ENCODE results near the gene DDX52.
"Not testable (repeated sequence)": the region's sequence is repeated elsewhere in the genome, so short reads cannot be mapped to it uniquely, and the experiment has no call there.

Gene DDX52, protein sequence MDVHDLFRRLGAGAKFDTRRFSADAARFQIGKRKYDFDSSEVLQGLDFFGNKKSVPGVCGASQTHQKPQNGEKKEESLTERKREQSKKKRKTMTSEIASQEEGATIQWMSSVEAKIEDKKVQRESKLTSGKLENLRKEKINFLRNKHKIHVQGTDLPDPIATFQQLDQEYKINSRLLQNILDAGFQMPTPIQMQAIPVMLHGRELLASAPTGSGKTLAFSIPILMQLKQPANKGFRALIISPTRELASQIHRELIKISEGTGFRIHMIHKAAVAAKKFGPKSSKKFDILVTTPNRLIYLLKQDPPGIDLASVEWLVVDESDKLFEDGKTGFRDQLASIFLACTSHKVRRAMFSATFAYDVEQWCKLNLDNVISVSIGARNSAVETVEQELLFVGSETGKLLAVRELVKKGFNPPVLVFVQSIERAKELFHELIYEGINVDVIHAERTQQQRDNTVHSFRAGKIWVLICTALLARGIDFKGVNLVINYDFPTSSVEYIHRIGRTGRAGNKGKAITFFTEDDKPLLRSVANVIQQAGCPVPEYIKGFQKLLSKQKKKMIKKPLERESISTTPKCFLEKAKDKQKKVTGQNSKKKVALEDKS

DNA sequence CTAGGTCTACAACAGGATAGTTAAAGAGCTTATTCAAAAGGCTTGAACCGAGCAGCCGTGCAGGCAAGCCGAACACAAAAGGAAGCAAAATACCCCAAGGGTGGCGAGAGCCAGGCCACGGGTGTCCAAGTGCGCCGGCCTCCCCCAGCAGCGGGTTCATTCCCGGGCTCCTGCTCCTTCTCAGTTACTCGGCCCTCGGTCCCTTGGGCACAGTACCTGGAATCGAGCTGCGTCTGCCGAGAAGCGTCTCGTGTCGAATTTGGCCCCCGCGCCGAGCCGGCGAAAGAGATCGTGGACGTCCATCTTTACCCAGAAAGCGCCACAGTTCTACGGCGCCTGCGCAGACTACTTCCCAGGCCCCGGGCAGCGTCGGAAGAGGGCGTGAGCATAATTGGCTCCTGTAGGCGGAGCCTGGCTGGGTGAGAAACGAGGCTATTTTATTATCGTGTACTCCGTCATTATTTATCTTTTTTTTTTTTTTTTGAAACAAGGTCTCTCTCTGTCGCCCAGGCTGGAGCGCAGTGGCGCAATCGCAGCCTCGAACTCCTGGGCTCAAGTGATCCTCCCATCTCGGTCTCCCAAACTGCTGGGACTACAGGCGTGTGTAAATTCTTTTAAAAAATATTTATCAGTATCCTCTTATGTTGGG, at the start of gene DDX52:
TSS of gene DDX52 (minus strand) at position 329 of the 649 bp plus-strand sequence. CDS start at position 303, 26 bp downstream.
- DNase-seq (ENCODE audit: low spot score) = peak; percentile 98

DNA sequence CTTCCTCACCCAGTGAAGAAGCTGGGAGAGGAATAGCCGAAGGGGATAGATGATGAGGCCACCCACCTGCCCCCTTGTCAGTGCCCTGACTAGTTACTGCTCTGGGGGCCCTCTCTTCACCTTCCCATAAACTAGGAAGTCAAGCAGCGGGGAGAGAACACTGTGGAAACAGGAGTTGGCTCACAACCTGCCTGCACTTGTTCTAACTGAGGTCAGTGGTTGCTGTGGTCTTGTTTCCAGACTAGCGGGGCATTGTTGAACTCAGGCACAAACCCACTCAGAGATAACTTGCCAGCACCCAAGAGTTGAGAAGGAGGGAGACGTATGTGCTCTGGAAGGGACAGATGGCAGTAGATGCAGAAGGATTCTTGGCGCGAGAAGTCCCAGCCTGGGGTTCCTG, 48.6 kb upstream of the DDX52 start:
- no peak for DNase-seq (ENCODE audit: low spot score)

DNA sequence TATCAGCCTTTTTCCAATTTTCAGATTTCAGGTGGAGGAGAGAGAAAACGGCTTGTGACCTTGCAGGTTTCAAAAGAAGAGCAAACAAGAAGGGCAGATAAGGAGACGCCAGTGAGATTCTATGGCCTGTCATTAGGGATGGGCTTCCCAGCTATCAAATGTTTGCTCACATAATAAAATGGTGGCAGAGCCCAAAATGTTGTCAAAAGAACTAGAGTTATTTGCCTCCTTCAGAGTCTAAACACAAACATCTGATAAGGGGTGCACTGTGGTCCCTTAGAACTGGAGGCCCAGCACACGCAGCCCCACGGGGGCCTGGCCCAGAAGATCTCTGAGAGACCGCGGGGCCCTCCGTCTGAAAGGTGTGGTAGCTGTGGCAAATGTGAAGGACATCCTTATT, 46.1 kb upstream of the DDX52 start:
- DNase-seq (ENCODE audit: low spot score) = no peak

DNA sequence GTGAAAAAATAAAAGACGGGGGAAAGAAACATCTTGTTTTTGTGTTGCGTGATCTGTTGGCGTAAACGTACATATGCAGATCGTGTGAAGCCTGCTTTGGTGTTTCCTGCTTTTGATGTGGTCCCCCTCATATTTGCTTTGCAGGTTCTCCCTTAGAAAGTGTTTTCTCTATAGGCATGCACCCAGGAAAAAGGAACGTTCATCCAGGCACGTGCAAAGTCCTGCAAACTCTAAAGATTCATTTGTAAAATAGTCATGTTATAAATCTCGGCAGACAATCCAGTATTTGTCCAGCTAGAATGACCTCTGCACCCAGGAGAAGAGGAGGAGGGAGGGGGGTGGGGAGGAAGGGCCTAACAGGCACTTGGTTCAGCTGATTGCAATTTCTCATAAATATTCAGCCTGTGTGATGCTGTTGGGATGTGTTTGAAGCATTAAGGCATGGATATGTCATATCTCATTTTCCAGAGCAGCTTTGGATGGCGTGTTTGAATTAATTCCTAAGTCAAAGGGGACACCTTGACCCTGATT, 40.3 kb upstream of the DDX52 start:
- no peak for DNase-seq (ENCODE audit: low spot score)

DNA sequence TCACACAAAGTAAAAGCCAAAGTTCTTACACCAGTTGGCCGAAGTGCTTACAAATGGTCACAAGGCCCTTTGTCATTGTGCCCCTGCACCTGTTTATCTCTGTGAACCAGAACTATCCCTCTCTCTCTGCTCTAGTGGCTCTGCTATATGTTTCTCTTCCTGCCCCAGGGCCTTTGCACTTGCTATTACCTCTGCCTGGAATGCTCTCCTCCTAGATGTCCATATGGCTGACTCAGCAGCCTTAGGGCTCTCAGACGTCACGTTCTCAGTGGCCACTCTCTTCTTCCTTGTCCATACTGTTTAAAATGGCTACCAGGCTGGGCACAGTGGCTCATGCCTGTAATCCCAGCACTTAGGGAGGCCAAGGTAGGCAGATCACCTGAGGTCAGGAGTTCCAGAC, 38.8 kb upstream of the DDX52 start:
- no peak for DNase-seq (ENCODE audit: low spot score)

DNA sequence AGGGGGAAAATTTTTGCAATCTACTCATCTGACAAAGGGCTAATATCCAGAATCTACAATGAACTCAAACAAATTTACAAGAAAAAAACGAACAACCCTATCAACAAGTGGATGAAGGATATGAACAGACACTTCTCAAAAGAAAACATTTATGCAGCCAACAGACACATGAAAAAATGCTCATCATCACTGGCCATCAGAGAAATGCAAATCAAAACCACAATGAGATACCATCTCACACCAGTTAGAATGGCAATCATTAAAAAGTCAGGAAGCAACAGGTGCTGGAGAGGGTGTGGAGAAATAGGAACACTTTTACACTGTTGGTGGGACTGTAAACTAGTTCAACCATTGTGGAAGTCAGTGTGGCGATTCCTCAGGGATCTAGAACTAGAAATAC, 36.7 kb upstream of the DDX52 start:
- DNase-seq (ENCODE audit: low spot score) = not testable (repeated sequence)

DNA sequence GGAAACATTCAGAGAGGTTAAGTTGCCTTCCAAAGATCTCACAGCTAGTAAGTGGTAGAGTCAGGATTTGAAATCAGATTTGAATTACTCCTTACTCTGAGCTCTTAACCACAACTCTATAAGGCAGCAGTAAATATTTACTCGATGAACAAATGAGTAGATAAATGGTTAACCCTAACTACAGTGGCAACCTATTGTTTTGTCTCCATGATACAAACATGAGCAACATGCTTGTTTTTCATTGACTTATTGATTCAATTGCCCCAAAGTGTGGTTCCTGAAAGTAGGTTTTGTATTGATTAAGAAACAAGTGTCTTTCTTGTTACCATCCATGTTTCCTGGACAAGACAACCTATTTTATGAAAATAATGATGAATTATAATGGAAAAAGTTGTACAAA, 34.8 kb upstream of the DDX52 start:
- DNase-seq (ENCODE audit: low spot score) = no peak

DNA sequence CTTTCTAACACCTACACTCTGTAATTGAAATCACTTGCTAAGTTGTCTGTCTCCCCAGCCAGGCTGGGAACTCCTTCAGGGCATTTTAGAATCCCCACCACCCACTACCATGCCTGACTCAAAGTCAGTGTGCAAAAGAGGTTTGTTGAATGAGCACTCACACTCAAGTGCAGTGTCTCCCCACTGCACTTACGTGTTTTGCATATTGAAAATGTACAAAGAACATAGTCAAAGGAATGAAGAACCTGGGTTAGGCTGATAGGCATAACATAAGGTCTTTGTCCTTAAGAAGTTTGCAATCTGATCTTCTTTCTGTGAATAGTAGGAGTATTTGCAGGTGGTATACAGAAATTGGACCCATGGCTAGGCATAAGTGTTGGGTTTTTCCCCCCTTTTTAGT, 33.8 kb upstream of the DDX52 start:
- DNase-seq (ENCODE audit: low spot score) = no peak

DNA sequence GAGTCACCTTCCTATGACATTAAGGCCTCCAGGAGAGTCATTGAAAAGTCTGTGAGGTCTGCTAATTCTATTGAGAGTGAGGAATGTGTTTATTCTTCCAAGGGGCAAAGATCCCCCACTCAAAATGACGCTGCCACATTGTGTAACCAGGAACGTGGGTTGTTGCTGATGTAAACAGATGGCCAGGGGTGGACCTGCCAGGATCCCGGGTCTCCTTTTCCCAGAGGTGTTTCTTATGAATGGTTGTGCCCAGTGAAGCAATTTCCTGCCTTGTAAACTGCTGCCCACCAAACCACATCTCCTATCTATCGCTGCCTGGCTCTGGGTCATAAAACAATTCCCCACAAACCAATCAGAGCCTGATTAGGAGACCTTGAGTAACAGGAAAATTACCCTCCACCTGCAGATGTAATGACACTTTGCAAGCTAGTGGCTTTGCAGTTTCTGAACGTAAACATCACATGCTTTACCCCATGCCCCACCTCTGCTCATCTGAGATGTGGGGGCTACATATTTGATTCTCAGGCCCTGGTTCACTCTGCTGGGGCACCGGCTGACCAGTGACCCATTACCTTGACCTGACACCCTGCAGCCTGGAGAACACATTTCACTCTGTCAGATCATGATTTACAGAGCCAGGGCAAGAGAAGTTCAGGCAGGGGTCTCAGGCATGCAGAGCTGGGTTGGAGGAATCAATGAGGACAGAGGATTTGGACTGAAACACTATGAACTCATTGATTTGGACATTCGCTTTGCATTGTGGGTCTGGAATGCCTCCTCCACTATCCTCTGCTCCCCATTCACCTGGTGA, 33.1 kb upstream of the DDX52 start:
- DNase-seq (ENCODE audit: low spot score) = no peak

DNA sequence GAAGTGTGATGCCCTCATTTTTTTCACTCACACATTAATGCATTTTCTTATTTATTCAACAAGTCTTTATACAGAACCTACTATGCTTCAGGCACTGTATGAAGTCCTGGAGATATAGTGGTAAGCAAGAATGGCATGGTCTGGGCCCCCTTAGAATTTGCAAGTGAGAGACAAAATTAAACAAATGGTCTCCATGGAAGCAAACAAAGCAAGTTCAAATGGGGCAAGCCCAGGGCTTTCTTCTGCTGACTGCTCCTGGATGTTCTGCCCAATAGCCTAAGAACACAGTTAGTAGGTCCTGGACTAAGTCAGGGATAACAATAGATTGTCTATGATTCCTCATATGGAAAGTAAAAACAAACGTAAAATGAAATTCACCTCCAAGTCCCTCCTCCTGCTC, 31.3 kb upstream of the DDX52 start:
- no peak for DNase-seq (ENCODE audit: low spot score)

DNA sequence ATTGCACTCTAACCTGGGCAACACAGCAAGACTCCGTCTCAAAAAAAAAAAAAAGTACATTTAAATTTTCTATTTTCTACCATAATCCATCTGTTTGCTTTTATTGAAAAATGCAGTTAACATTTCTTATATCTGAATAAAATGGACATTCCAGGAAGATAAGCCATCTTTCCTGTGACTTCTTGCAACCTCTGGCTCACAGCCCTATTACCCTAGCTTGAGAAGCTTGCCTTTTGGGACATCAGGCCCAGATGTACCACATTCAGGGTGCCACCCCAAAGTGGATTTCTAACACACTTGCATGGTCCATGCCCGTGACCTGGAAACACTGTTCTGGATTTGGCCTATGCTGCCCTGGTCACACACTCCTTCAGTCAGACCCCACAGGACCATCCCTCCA, 30.1 kb upstream of the DDX52 start:
- no peak for DNase-seq (ENCODE audit: low spot score)

DNA sequence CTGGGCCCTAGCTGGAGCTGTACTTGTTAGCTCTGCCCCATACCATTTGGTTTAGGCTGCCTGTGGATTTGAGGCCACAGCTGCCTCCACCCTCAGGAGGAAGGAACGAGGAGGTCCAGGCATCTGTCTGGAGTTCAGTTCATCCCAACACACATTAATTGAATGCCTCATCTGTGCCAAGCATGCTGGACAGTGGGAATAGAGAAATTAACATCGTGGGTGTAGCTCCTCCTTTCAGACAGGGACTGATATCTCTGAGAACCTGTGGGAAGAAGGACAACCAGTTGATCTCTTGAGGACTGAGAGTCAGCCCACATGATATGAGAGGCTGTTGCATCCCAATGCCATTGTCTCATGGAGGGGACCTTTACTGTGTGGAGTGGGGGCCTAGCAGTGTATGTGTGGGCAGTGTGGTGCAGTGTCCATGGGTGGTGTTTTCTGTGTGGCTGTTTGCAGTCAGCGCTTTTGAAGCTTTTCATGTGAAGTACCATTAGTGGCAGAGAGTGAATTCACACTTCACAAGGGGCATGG, 29.4 kb upstream of the DDX52 start:
- DNase-seq (ENCODE audit: low spot score) = peak; percentile 36

DNA sequence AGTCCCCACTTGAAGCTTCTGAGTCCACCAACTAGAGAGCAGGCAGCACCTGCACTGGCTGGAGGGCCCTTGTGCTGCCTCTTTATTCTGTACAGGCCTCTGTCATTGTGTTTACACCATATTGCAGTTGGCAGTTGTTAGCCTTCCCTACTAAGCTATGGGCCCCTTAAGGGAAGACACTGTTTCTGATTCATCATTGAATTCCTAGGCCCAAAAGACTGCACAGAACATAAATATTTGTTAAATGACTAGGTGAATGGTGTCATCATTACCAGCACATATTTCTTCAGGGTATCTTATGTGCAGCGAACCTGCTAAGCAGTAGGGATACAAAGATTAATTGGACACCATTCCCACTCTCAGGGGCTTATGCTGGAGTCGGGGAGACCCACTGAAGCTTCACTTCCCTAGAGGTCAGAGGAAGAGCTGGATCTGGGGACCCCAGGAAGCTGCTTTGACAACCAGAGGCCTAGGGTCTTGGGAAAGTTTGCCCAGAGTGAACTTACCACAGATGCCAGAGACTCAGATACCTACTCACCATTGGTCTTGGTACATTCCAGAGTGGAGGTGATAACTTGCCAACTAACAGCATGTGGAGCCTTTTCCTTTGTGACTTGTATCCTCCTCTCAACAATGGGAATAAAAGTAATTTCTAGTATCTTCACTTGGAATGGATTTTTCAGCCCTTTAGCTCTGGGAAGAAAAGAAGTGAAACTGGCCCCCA, 28.7 kb upstream of the DDX52 start:
- peak; percentile 87 for DNase-seq (ENCODE audit: low spot score)

DNA sequence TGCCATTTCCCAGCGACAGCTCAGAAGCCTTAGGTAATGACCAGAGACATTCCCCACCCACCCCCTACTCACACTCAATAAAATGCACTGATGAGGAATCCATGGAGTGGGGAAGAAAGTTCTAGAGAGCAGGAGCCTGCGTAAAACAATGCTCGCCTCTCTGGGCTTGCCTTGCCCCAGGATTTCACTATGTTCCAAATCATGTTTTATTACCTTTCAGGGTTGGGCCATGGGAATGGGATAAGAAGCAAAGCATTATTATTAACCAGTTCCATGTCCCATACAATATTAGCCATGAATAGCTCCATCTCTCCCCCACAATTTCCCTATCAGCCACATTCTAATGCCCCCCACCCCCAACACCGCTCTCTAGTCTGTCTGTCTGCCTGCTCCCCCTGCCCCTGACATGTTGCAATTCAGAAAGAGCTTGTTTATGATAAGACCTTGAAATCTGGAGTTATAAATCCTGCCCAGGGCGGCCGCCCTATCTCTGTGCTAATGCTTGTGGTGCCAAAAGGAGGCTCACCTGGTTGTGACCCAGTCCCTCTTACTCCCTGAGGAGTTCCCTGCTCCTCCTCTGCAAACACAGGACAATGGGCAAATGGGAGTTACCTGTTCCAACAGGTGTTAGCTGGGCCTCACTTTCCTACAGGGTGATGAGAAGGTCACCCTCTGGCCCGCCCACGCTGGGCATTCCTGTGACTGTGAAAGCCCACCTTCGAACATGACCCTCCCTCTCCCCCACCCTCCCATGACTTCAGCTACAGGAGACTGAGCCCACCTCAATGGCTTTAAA, 28.0 kb upstream of the DDX52 start:
- no peak for DNase-seq (ENCODE audit: low spot score)

DNA sequence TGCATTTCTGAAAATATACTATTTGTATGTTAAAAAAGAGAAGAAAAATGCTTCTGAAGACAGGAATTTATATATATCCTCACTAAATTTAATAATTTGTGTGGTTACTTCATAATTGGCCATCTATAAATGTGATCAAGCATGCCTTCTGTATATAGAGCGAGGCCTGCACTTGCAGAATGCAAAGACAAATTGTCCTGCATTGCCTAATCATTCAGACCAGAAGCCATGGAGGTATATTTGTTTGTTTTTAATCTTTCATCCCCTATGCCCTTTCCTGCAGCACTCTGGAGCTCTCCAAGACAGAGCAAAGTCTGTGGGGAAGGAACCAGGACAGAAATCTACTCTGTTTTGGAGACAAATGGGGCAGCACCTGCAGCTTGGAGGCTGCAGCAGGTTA, 23.8 kb upstream of the DDX52 start:
- DNase-seq (ENCODE audit: low spot score) = no peak

DNA sequence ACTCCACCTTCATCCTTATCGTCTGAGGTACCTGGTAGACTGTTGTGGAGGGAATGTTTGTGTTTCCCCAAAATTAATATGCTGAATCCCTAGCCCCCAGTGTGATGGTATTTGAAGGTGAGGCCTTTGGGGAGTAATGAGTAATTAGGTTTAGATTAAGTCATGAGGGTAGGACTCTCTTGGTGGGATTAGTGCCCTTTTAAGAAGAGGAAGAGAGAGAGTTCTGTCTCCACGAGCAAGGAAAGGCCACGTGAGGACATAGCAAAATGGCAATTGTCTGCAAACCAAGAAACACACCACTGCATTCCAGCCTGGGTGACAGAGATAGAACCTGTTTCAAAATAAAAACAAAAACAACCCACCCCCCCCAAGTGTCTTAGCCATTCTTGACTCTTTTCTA, 21.0 kb upstream of the DDX52 start:
- no peak for DNase-seq (ENCODE audit: low spot score)

DNA sequence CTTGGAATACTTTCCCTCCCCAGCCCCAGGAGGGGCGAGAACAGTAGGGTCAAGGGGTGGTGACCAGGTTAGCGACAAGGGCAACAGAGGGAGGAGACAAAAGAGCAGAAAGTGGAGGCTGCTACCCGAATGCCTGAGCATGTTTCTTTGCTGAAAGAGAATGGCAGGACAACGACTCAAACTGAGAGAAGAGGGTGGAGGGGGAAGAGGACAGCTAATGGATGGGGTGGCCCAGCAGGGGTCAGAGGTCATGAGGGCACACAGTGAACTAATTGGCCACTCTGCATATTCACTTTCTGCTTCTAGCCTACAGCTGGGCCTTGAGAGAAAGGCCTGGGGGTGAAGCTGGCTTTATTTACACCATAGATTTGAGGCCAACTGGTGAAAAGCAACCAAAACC, 19.1 kb upstream of the DDX52 start:
- DNase-seq (ENCODE audit: low spot score) = no peak

DNA sequence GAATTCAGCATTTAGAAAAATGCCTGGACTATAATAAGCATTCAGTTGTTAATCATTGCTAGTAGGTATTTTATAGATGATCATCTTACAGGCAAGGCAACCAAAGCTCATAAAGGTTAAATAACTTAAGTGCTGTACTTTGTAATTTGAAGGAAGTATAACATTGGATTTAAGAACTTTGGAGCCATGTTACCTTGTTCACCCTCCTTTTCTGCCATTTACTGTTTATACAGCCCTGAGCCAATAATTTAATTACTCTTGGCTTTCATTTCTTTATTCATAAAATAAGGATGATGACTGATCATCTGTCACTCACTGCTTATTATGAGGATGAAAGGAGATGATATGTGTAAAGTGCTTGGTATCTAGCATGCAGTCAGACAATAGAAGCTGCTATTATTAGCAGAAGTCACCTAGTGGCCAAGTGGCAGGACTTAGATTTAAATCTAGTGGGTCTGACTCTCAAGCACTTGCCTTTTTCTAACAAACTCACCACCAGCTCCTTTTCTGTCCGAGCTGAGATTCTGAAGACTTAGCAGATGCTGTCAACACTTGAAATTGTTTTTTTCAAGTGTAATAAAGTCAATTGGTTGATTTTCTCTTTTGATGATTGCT, 18.3 kb upstream of the DDX52 start:
- no peak for DNase-seq (ENCODE audit: low spot score)

DNA sequence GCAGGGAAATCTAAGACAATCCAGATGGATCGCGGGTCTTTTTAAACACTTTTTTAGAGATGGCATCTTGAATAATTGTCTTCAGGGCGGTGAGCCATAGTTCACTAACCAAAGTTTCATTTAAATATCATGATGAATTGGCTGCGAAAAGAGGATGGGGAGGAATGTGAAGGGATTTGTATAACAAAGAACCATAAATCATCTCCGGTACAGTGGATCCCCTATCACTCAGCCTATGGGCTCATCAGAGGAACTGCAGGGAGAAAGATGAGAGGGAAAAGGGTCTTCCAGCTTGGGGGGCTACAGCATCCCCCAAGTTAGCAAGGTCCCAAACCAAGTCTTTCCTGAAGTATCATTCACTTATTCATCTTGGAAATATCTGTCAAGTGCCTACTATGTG, 16.7 kb upstream of the DDX52 start:
- no peak for DNase-seq (ENCODE audit: low spot score)

DNA sequence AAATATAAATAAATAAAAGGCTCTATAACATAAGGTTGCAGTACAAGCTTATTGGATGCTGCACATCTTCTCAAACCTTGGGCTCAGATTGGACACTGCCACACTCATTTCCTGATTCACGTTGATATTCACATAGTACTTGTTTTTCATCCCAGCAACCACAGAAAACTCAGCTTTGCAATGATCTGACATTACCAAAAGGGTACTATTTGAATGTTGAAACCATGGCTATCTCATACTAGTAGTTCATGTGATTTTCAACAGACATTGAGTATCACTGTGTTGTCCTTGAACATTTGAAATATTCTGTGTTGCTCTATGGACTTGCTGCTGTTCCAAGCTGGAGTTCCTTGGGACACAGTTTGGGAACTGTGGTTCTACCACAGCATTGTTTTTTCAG, 14.0 kb upstream of the DDX52 start:
- no peak for DNase-seq (ENCODE audit: low spot score)
